HAP-1 (cell line): ENCODE measurements around the gene MINPP1.
A peak's percentile ranks its signal among the peaks of the same experiment; 100 is the strongest.
"Not testable (repeated sequence)": the region's sequence is repeated elsewhere in the genome, so short reads cannot be mapped to it uniquely, and the experiment has no call there.

Experiments
- DNase-seq, 2 experiments: peaks; one replicate each; pipeline ENCODE4 v3.0.0-alpha.2; 2016 to 2020; ENCODE audit warnings: low spot score in 2 of 2
- H3K27me3 ChIP-seq: fragments of 250-450 bp; sonication (Bioruptor Pico); 2 replicates; pipeline ENCODE4 v1.5.1; 2020; ENCODE audit warnings: low read depth, mild to moderate bottlenecking, moderate library complexity
- H3K36me3 ChIP-seq: fragments of 250-450 bp; sonication (Bioruptor Pico); replicated peaks from 2 replicates; pipeline ENCODE4 v1.5.1; 2020; ENCODE audit warnings: mild to moderate bottlenecking
- H3K4me1 ChIP-seq: fragments of 250-450 bp; sonication (Bioruptor Pico); 2 replicates; pipeline ENCODE4 v1.5.1; 2020; ENCODE audit warnings: mild to moderate bottlenecking
- H3K4me3 ChIP-seq: fragments of 250-450 bp; sonication (Bioruptor Pico); 2 replicates; pipeline ENCODE4 v1.5.1; 2020; ENCODE audit warnings: mild to moderate bottlenecking, moderate library complexity
- H3K9me3 ChIP-seq: fragments of 250-450 bp; sonication (Bioruptor Pico); 2 replicates; pipeline ENCODE4 v1.5.1; 2020; ENCODE audit warnings: mild to moderate bottlenecking, moderate library complexity
- in situ Hi-C: fragments of 300-500 bp; cut with MboI; formaldehyde crosslinking; loops from 3 replicates; pipeline ENCODE4 v1.14.3; 2020; ENCODE audit warnings: low sequenced_read_pairs, inconsistent platforms, mixed read lengths

Gene MINPP1, protein sequence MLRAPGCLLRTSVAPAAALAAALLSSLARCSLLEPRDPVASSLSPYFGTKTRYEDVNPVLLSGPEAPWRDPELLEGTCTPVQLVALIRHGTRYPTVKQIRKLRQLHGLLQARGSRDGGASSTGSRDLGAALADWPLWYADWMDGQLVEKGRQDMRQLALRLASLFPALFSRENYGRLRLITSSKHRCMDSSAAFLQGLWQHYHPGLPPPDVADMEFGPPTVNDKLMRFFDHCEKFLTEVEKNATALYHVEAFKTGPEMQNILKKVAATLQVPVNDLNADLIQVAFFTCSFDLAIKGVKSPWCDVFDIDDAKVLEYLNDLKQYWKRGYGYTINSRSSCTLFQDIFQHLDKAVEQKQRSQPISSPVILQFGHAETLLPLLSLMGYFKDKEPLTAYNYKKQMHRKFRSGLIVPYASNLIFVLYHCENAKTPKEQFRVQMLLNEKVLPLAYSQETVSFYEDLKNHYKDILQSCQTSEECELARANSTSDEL

DNA sequence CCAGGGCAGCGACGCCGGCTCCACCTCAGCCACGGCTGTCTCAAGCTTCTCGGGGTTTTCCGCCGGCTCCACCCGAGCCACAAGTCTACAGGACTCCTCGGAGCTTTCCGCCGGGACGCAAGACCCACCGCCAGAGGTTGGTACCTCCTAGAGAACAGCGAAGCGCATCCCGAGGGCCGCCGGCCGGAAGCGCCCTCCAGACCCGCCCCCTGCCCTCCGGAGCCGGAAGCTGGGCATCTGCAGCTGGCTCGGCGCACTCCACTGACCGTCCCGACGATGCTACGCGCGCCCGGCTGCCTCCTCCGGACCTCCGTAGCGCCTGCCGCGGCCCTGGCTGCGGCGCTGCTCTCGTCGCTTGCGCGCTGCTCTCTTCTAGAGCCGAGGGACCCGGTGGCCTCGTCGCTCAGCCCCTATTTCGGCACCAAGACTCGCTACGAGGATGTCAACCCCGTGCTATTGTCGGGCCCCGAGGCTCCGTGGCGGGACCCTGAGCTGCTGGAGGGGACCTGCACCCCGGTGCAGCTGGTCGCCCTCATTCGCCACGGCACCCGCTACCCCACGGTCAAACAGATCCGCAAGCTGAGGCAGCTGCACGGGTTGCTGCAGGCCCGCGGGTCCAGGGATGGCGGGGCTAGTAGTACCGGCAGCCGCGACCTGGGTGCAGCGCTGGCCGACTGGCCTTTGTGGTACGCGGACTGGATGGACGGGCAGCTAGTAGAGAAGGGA, at the start of gene MINPP1:
MINPP1 (plus strand) TSS at position 254 of the 726 bp plus-strand sequence; CDS start at position 277, 23 bp downstream.
- Histone ChIP-seq H3K36me3 (no peaks in the 10 kb centered on the region), H3K4me3 (peak within 1 kb of the TSS; percentile 74), H3K4me1 (peaks cover 13% of the 10 kb centered on the region), H3K9me3 (no peaks in the 10 kb centered on the region), H3K27me3 (no peaks in the 10 kb centered on the region)
- in situ Hi-C loops: no loop called here
- DNase-seq: peak; percentile 75 to 90

DNA sequence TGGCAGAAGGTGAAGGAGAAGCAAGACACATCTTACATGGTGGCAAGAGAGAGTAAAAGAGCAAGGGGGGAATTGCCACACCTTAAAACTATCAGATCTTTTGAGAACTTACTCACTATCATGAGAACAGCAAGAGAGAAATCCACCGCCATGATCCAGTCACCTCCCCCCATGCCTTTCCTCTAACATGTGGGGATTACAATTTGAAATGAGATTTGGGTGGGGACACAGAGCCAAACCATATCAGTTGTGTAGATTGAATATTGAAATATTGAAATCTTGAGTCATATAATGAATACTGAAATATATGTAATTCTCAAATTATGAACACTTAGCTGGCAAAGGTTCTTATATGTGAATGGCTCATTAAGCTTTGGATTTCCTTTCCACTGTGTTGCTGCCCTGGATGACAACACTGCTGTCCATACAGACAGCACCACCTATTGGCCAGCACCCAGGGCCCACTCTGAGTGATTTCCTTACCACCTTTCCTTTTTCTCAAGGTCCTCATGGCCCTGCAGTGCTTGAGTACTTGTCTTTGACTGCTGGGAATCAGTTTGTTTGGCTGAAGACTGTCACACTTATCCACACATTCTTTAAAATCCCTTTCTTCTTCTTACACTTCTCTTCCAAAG, 48.0 kb upstream of the MINPP1 start:
- DNase-seq, H3K4me1 ChIP-seq, H3K36me3 ChIP-seq, H3K4me3 ChIP-seq, H3K9me3 ChIP-seq, H3K27me3 ChIP-seq, in situ Hi-C loops: not testable (repeated sequence)

DNA sequence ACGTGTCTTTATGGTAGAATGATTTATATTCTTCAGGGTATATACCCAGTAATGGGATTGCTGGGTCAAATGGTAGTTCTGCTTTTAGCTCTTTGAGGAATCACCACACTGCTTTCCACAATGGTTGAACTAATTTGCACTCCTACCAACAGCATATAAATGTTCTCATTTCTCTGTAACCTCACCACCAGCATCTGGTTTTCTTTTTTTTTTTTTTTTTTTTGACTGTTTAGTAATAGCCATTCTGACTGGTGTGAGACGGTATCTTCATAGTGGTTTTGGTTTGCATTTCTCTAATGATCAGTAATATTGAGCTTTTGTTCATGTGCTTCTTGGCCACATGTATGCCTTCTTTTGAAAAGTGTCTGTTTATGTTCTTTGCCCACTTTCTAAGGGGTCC, 42.9 kb upstream of the MINPP1 start:
- H3K4me3 ChIP-seq, DNase-seq, H3K9me3 ChIP-seq, H3K36me3 ChIP-seq, H3K4me1 ChIP-seq, H3K27me3 ChIP-seq, in situ Hi-C loops: not testable (repeated sequence)

DNA sequence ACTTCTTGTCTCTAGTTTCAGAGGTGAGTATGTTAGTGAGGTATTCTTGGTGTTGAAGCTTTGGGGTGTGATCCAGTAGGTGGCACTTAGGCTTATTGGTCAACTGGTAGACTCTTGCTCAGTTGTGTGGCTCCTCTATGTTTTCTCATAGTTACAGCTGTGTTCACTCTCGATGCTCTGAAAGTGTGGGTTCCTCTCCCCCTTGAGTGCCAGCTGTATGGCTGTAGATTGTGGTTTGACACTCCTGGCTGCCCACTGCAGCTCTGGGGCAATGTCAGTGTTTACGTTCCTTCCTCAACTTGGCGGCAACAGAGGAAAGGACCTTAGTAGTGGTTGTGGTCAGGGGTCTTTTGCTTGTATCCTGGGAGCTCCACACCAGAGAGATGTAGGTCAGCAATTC, 37.8 kb upstream of the MINPP1 start:
- H3K9me3 ChIP-seq, in situ Hi-C loops, H3K4me1 ChIP-seq, H3K27me3 ChIP-seq, DNase-seq, H3K4me3 ChIP-seq, H3K36me3 ChIP-seq: not testable (repeated sequence)

DNA sequence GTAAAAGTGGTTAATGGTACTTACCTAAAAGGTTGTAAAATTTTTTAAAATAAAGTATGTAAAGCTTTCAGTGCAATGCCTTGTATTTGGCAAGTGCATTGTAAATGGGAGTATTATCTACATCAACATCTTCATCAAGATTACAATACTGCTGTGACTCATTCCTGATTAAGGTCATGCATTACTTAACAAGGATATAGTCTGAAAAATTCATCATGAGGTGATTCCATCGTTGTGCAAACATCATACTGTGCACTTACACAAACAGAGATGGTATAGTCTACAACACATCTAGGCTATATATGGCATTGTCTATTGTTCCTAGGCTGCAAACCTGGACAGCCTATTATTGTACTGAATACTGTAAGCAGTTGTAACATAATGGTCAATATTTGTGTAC, 16.0 kb upstream of the MINPP1 start:
- H3K9me3 ChIP-seq, H3K36me3 ChIP-seq, H3K4me3 ChIP-seq, H3K27me3 ChIP-seq, H3K4me1 ChIP-seq, in situ Hi-C loops, DNase-seq: not testable (repeated sequence)

DNA sequence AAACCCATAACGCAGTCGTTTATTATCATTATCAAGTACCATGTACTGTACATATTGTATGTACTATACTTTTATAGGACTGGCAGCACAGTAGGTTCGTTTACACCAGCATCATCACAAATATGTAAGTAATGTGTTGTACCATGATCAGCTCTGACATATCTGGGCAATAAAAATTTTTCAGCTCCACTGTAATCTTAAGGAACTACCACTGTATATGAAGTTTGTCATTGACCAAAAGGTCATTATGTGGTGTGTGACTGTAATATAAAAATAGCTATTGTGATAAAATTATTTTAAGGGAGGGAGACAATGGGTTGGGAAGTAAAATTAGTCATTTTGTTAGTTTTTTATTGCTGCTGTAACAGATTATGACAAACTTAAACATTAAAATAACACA, 14.4 kb upstream of the MINPP1 start:
- in situ Hi-C loops, H3K36me3 ChIP-seq, H3K27me3 ChIP-seq, H3K4me1 ChIP-seq, H3K4me3 ChIP-seq, H3K9me3 ChIP-seq, DNase-seq: not testable (repeated sequence)

DNA sequence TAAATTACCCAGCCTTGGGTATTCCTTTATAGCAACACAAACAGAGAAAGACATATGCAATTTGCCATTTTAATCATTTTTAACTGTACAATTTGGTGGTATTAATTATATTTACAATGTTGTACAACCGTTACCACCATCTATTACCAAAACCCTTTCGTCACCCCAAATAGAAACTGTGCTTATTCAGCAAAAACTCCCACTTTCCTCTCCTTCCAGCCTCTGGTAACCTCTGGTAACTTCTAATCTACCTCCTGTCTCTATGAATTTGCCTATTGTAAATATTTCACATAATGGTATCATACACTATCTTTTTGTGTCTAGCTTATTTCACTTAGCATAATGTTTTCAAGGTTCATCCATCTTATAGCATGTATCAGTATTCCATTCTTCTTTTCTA, 12.2 kb upstream of the MINPP1 start:
- DNase-seq, H3K4me3 ChIP-seq, in situ Hi-C loops, H3K27me3 ChIP-seq, H3K4me1 ChIP-seq, H3K36me3 ChIP-seq, H3K9me3 ChIP-seq: not testable (repeated sequence)

DNA sequence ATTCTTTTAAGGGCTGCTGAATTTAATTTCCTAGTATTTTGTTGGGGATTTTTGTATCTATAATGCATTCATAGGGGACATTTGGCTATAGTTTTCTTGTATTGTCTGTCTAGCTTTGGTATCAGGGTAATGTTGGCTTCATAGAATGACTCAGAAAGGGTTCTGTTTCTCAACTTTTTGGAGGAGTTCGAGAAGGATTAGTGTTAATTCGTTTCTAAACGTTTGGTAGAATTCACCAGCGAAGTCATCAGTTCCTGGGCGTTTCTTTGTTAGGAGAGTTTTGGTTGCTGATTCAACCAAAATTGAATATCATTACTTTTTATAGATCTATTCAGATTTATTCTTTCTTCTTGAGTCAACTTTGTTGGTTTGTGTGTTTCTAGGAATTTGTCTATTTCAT, 9.2 kb upstream of the MINPP1 start:
- DNase-seq, H3K36me3 ChIP-seq, H3K27me3 ChIP-seq, in situ Hi-C loops, H3K4me1 ChIP-seq, H3K9me3 ChIP-seq, H3K4me3 ChIP-seq: not testable (repeated sequence)

DNA sequence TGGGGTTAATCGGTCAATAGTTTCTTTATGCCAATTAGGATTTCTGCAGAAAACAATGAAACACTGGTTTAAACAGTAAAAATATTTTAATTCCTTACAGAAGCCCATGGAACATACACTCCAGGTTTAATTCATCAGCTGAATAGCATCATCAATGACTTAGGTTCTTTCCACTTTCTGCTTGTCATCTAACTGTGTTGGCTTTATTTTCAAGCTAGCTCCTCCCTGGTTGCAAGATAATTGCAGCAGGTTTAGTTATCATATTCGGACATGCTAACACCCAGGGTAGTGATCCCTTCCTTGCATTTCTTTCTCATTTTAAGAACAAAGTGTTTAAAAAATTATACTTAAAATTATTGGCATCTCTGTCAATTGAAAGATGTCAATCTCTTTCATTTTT, 7.3 kb upstream of the MINPP1 start:
- in situ Hi-C loops, H3K36me3 ChIP-seq, DNase-seq, H3K4me1 ChIP-seq, H3K27me3 ChIP-seq, H3K9me3 ChIP-seq, H3K4me3 ChIP-seq: not testable (repeated sequence)

DNA sequence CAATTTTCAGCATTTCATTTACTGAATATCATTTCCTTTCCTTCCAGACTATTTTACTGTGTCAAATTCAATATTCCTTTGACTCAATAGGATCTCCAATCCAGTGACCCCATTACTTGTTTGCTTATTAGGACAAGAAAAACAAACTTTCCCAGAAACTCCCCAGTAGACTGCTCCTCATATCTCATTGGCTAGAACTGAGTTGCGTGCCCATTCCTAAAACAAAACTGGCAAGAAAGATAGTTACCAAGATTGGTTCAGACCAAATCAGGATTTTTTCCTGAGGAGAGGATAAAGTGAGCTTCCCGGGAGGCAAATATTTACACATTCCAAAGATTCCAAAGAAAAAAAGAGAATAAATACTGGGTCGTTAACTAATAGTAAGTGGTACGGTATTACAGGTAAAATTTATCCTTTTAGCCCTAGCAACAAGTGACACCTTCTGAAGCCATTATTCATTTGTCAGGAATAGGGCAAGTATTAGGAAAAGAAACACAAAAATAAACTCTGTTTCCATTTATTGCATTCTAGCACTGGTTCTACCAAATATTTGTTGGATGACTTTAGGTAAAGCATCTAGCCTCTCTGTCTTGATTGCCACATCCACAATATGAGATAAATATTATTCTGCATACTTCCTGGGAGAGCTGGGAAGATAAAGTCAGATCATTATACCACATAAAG, 6.4 kb upstream of the MINPP1 start:
- in situ Hi-C loops, H3K4me1 ChIP-seq, H3K36me3 ChIP-seq, H3K9me3 ChIP-seq, DNase-seq, H3K4me3 ChIP-seq, H3K27me3 ChIP-seq: not testable (repeated sequence)

DNA sequence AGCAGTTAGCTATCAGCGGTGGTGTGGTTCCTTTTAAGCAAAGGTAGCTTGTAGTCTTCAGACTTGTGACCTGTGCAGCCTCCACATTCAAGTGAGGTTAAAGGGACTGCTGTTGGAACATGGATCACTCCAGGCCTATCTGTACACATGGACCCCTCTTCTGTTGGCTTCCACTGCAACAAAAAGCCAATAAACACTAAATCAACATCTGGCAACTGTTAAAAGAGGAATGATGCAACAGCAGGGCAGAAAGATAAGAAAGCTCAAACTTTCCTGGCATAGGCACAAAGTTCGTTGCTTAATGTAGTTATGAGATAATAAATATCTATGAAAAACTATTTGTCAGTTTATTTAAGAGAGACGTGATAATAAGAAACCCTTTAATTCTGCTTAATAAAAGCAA, 4.0 kb upstream of the MINPP1 start:
- no peak for DNase-seq
- Histone ChIP-seq H3K9me3 (no peaks in the 10 kb centered on the region), H3K4me3 (no peak overlapping the region), H3K4me1 (no peaks in the 10 kb centered on the region), H3K36me3 (no peaks in the 10 kb centered on the region), H3K27me3 (no peaks in the 10 kb centered on the region)
- in situ Hi-C loops: no loop called here

DNA sequence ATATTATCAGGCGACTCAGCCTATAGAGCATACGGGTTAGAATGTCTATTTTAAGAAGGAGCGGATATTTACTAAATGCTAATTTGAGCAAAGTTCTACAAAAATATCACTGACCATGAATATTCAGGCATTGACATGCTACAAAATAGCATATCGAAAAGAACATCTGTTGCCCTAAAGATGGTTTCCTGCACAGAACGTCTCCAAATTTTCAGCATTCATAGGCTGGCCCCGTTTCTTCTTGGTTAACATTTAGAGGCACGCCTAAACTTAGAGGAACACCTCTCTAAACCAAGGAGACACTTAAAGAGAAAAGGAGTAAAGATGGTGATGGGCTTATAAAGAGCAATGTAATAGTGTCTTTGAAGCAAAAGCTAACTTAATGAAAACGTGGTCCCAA, 1.3 kb upstream of the MINPP1 start:
- in situ Hi-C loops: no loop called here
- Histone ChIP-seq H3K27me3 (no peaks in the 10 kb centered on the region), H3K4me1 (peaks cover 7% of the 10 kb centered on the region), H3K4me3 (no peak overlapping the region), H3K9me3 (no peaks in the 10 kb centered on the region), H3K36me3 (no peaks in the 10 kb centered on the region)
- no peak for DNase-seq

DNA sequence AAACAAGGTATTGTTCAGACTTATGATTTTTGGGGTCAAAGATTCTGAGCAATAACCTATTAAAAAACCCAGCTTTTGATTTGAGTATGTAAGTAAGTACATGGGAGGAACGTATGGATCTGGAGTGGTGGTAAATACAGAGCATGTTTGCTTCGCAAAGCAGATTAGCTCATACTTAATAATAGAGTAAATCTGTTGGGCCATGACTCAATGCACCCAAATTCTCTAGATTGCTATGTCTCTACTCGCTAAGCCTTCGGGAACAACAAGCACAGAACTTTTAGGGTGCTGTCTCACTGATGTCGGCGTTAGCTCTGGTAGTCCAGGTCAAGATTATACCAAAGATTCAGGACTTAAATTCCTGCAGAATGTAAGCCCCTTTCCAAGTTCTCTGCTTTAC, 807 bp upstream of the MINPP1 start:
- Histone ChIP-seq H3K4me3 (peak overlapping the region; percentile 74), H3K4me1 (peaks cover 7% of the 10 kb centered on the region), H3K9me3 (no peaks in the 10 kb centered on the region), H3K36me3 (no peaks in the 10 kb centered on the region), H3K27me3 (no peaks in the 10 kb centered on the region)
- DNase-seq: no peak
- in situ Hi-C loops: no loop called here

DNA sequence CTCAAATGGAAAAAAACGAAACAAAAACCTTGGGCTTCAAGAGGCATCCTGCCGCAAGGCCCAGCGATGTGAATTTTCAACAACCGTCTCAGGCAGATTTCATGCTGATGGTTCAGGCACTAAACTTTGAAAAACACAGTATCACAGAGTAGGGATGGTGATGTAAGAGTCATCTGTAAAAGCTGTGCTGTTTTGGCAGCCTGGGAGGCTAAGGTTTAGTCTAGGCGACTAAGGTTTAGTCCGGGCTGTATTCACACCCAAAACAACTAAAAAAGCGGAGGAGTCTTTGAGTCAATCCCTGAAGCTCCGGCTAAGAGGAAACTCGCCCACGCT, 420 bp upstream of the MINPP1 start:
- peaks cover 7% of the 10 kb centered on the region for H3K4me1 ChIP-seq
- H3K9me3 ChIP-seq: no peaks in the 10 kb centered on the region
- H3K4me3 ChIP-seq: peak overlapping the region; percentile 74
- no peaks in the 10 kb centered on the region for H3K36me3 ChIP-seq
- H3K27me3 ChIP-seq: no peaks in the 10 kb centered on the region
- in situ Hi-C loops: no loop called here
- DNase-seq: no peak
